ENCODE data around the gene ANP32A. TPM values are rescaled to one million over a fixed set of nuclear protein-coding genes. Genes with fewer than 3 reads are reported as not detected.

The ANP32A gene
- total and polyA plus RNA-seq, 9 of the 15 experiments (the other 6 are each of a cell fraction or from before 2014, with no cell fraction given), result 13.2 to 656 (median 210) TPM

- TF ChIP-seq ZMIZ1 (IDR thresholded peaks at IDR 0.05; ENCODE audit: low read depth in 2 of 2, low read length in 2 of 2), result no peak
- TF ChIP-seq ELK3 (CRISPR knock-in tag; IDR thresholded peaks at IDR 0.05), result no peak
- no peak for TF ChIP-seq BRF1 (IDR thresholded peaks at IDR 0.05; ENCODE audit: borderline replicate concordance, extremely low read depth, insufficient read length)
- TF ChIP-seq HNRNPH1 (optimal IDR thresholded peaks at IDR 0.05; ENCODE audit: low read depth, low read length), result no peak
- no peak for TF ChIP-seq HLTF (IDR thresholded peaks at IDR 0.05)
- TF ChIP-seq MAFG (tag; conservative IDR thresholded peaks at IDR 0.05), result no peak
- no peak for TF ChIP-seq ZNF785 (CRISPR knock-in tag; IDR thresholded peaks at IDR 0.05)
- TF ChIP-seq RBM15 (IDR thresholded peaks at IDR 0.05; ENCODE audit: insufficient read depth, low read length), result no peak
- no peak for TF ChIP-seq ADNP (tag; IDR thresholded peaks at IDR 0.05)
Measured at GRCh38 chr15:68791431-68792283, 29.0 kb downstream of the ANP32A start (continued).

Measured in K562 (cell line).